A549 (cell line): ENCODE measurements around the gene TAF9B. TPM values are rescaled to one million over a fixed set of nuclear protein-coding genes. Genes with fewer than 3 reads are reported as not detected.

Source experiments
- ATAC-seq, 2 experiments: fragments of 200-7000 bp in 1 of 2; fragments of >200 bp in 1 of 2; cut with Nextera tagmentation in 1 of 2; cut with Tn5 transposase in 1 of 2; 3 replicates each; pipeline versions ENCODE4 v1.8.0 to v1.9.1; 2018 to 2020; ENCODE audit warnings: mild to moderate bottlenecking in 1 of 2, moderate library complexity in 1 of 2
- CTCF ChIA-PET: fragments of 300-600 bp; sonication (Branson Sonifier 250); formaldehyde crosslinking; extraction: SDS; loops from one replicate; lab custom pipeline; 2021; ENCODE audit warnings: antibody characterized with exemption, inconsistent platforms; lab: Yijun Ruan, JAX
- POLR2A ChIA-PET: fragments of 350-600 bp; formaldehyde crosslinking; extraction: SDS; loops from one replicate; lab custom pipeline; 2021; ENCODE audit warnings: antibody characterized with exemption, inconsistent platforms; lab: Yijun Ruan, JAX
- DNase-seq, 2 experiments: peaks; one replicate each; pipeline versions ENCODE4 v3.0.0 to v3.0.0-alpha.2; 2011 to 2016; ENCODE audit warnings: low read depth in 1 of 2, low spot score in 1 of 2
- FAIRE-seq: peaks from 2 replicates; lab custom pipeline; 2011; peaks lifted over from hg19 to GRCh38; lab: Jason Lieb, UNC
- H3K27ac ChIP-seq, 2 experiments: fragments of >200 bp; sonication (Bioruptor Twin); formaldehyde crosslinking; 3 replicates each; pipeline ENCODE4 v1.5.1; 2016 to 2017
- H3K4me1 ChIP-seq: fragments of >200 bp; sonication (Bioruptor Twin); formaldehyde crosslinking; 3 replicates; pipeline ENCODE4 v1.6.1; 2016
- H3K4me2 ChIP-seq: fragments of >200 bp; sonication (Bioruptor Twin); formaldehyde crosslinking; 3 replicates; pipeline ENCODE4 v1.6.1; 2016
- H3K4me3 ChIP-seq: fragments of >200 bp; sonication (Bioruptor Twin); formaldehyde crosslinking; 3 replicates; pipeline ENCODE4 v1.5.1; 2016
- H3K9me3 ChIP-seq: fragments of >200 bp; sonication (Bioruptor Twin); formaldehyde crosslinking; 3 replicates; pipeline ENCODE4 v1.6.1; 2016
- CBX8 ChIP-seq: fragments of 200-600 bp; sonication (generic); IDR thresholded peaks from 2 replicates; pipeline ENCODE4 v1.6.1; 2016
- CHD4 ChIP-seq: fragments of 200-600 bp; sonication (generic); IDR thresholded peaks from 2 replicates; pipeline ENCODE4 v1.6.1; 2016; ENCODE audit warnings: antibody characterized with exemption, mild to moderate bottlenecking, borderline replicate concordance
- E2F6 ChIP-seq: IDR thresholded peaks from 2 replicates; pipeline ENCODE4 v1.6.1; 2012; ENCODE audit warnings: low read depth, borderline replicate concordance
- FOXS1 ChIP-seq: fragments of 250-450 bp; sonication (Bioruptor Pico); IDR thresholded peaks from 2 replicates; pipeline ENCODE4 v1.5.0; 2020; ENCODE audit warnings: mild to moderate bottlenecking, moderate library complexity
- HOXA7 ChIP-seq: fragments of 250-450 bp; sonication (Bioruptor Pico); IDR thresholded peaks from 2 replicates; pipeline ENCODE4 v1.5.0; 2020; ENCODE audit warnings: mild to moderate bottlenecking, moderate library complexity
- JUN ChIP-seq, 2 experiments: fragments of >200 bp; sonication (Bioruptor Twin); formaldehyde crosslinking; IDR thresholded peaks; 2 replicates in 1 of 2; 3 replicates in 1 of 2; pipeline ENCODE4 v1.6.1; 2016 to 2017
- KDM1A ChIP-seq: fragments of 200-600 bp; sonication (generic); IDR thresholded peaks from 2 replicates; pipeline ENCODE4 v1.6.1; 2016; ENCODE audit warnings: low read depth, mild to moderate bottlenecking
- KDM5A ChIP-seq: fragments of 200-600 bp; sonication (generic); IDR thresholded peaks from 2 replicates; pipeline ENCODE4 v1.6.1; 2016; ENCODE audit warnings: antibody characterized with exemption, mild to moderate bottlenecking
- MAX ChIP-seq: IDR thresholded peaks from 2 replicates; pipeline ENCODE4 v1.6.1; 2012
- MAZ ChIP-seq: fragments of 150-350 bp; IDR thresholded peaks from 2 replicates; pipeline ENCODE4 v1.6.1; 2014; ENCODE audit warnings: antibody characterized with exemption, low read depth, low read length, borderline replicate concordance
- MYC ChIP-seq: IDR thresholded peaks from 2 replicates; pipeline ENCODE4 v1.6.1; 2012; ENCODE audit warnings: mild to moderate bottlenecking, inconsistent platforms, low read length, improper control_type of control experiment, borderline replicate concordance
- PHF8 ChIP-seq: fragments of 200-600 bp; sonication (generic); IDR thresholded peaks from 2 replicates; pipeline ENCODE4 v1.6.1; 2016; ENCODE audit warnings: low read depth, mild to moderate bottlenecking, antibody characterized with exemption, moderate library complexity, borderline replicate concordance
- POLR2A ChIP-seq: IDR thresholded peaks from 2 replicates; pipeline ENCODE4 v1.6.1; 2012; ENCODE audit warnings: mild to moderate bottlenecking, low read length
- POLR2AphosphoS2 ChIP-seq: conservative IDR thresholded peaks from 2 replicates; pipeline ENCODE4 v1.6.1; 2012; ENCODE audit warnings: low read length, improper control_type of control experiment, inconsistent platforms
- RARB ChIP-seq: fragments of 250-450 bp; sonication (Bioruptor Pico); IDR thresholded peaks from 2 replicates; pipeline ENCODE4 v1.8.0; 2021; ENCODE audit warnings: mild to moderate bottlenecking, moderate library complexity
- REST ChIP-seq: fragments of 200-600 bp; sonication (generic); IDR thresholded peaks from 2 replicates; pipeline ENCODE4 v1.6.1; 2016; ENCODE audit warnings: antibody characterized with exemption, mild to moderate bottlenecking, moderate library complexity
- TFCP2L1 ChIP-seq: fragments of 250-450 bp; sonication (Bioruptor Pico); IDR thresholded peaks from 2 replicates; pipeline ENCODE4 v1.5.0; 2021; ENCODE audit warnings: mild to moderate bottlenecking
- TP53 ChIP-seq: fragments of 250-450 bp; sonication (Bioruptor Pico); IDR thresholded peaks from 2 replicates; pipeline ENCODE4 v1.5.0; 2021; ENCODE audit warnings: mild to moderate bottlenecking, moderate library complexity
- WGBS: methylation state at CpG from one replicate; pipeline ENCODE4 v1.1.6; 2017; ENCODE audit errors: missing lambda C conversion rate; 5-methylcytosine and 5-hydroxymethylcytosine counted together
- polyA minus RNA-seq: library from RNA; depleted of rRNA, polyadenylated mRNA; stranded (reverse); fragments of >200 nt; gene quantifications from 2 replicates; pipeline ENCODE4 v1.2.3, GENCODE V29; 2011; rRNA and poly(A)+ RNA removed
- polyA plus RNA-seq, 4 experiments: library from polyadenylated mRNA; depleted of rRNA in 3 of 4; stranded (reverse); fragments of >200 nt; fragmentation: RNase III in 1 of 4; extraction: RNeasy Plus Mini Kit Qiagen cat#74134 plus additional on column Dnase treatment in 1 of 4; gene quantifications; 2 replicates in 3 of 4; 3 replicates in 1 of 4; pipeline ENCODE4 v1.2.3, GENCODE V29; 2011 to 2017
- TF ChIP-seq, protein P1 (sequence below): fragments of 150-350 bp; IDR thresholded peaks from 2 replicates; pipeline ENCODE4 v1.6.1; 2014; ENCODE audit warnings: low read depth, mild to moderate bottlenecking, low read length

Gene TAF9B
- polyA plus RNA-seq (2011; rRNA removed) (36.2 and 43.4 TPM in 2 replicates), polyA plus RNA-seq (2017; fragmentation: RNase III; extraction: RNeasy Plus Mini Kit Qiagen cat#74134 plus additional on column Dnase treatment) (14.5 to 17.0 TPM (median 14.6 TPM) in 3 replicates), polyA minus RNA-seq (18.6 and 19.8 TPM in 2 replicates)
- 11.6 and 12.6 TPM in 2 replicates for polyA plus RNA-seq (2012; cell fraction: cytosol; rRNA removed)
- polyA plus RNA-seq (2012; cell fraction: nucleus; rRNA removed) = 4.2 and 5.5 TPM in 2 replicates

GRCh38 chrX:78139160-78140123 is at the start of gene TAF9B:
Gene TAF9B (minus strand): TSS chrX:78139650. CDS start chrX:78139611, 39 bp downstream.
- ATAC-seq = peak; percentile 98 to 99
- TF ChIP-seq TP53 (CRISPR knock-in tag) = 0 out of 2 replicates have a peak, but pooled peaks have one; percentile 51
- no peak for TF ChIP-seq CHD4
- peak; percentile 91 for TF ChIP-seq HOXA7 (CRISPR knock-in tag)
- peak; percentile 30; the same call in 1 of the 2 replicates for TF ChIP-seq RARB
- no peak for TF ChIP-seq KDM1A
- 0 out of 2 replicates have a peak, but pooled peaks have one; percentile 3 for TF ChIP-seq REST
- TF ChIP-seq PHF8 = 0 out of 2 replicates have a peak, but pooled peaks have one; percentile 45
- peak; percentile 72 for TF ChIP-seq KDM5A
- TF ChIP-seq, protein P1, sequence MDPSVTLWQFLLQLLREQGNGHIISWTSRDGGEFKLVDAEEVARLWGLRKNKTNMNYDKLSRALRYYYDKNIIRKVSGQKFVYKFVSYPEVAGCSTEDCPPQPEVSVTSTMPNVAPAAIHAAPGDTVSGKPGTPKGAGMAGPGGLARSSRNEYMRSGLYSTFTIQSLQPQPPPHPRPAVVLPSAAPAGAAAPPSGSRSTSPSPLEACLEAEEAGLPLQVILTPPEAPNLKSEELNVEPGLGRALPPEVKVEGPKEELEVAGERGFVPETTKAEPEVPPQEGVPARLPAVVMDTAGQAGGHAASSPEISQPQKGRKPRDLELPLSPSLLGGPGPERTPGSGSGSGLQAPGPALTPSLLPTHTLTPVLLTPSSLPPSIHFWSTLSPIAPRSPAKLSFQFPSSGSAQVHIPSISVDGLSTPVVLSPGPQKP = no peak
- no peak for TF ChIP-seq MYC
- no peak for TF ChIP-seq CBX8
- no peak for TF ChIP-seq FOXS1 (CRISPR knock-in tag)
- peak; percentile 63 for TF ChIP-seq E2F6
- 0 out of 2 replicates have a peak, but pooled peaks have one; percentile 76 for TF ChIP-seq POLR2AphosphoS2
- TF ChIP-seq MAZ = no peak
- TF ChIP-seq JUN (IDR thresholded peaks at IDR 0.05) = peak; percentile 42 to 67; a peak in 2 of 5 replicates
- TF ChIP-seq MAX = peak; percentile 48; the same call in 1 of the 2 replicates
- TF ChIP-seq POLR2A = peak; percentile 59
- 0 out of 2 replicates have a peak, but pooled peaks have one; percentile 63 for TF ChIP-seq TFCP2L1 (CRISPR knock-in tag)
- WGBS = 4% methylated on average over 21 of the region's 59 CpGs
- H3K4me2 ChIP-seq = peak within 1 kb of the TSS; percentile 90
- H3K9me3 ChIP-seq = no peaks in the 10 kb centered on the region
- peak within 1 kb of the TSS; percentile 73 to 95 for H3K27ac ChIP-seq
- peak; percentile 77 for FAIRE-seq
- POLR2A ChIA-PET = interaction anchor here (0.6 to 1.5 kb wide), 3 partner anchors 19 to 244 kb away, joined by 3 read pairs; partner anchors contain the start of genes COX7B and MAGT1
- CTCF ChIA-PET = no interaction called here
- no peaks in the 10 kb centered on the region for H3K4me1 ChIP-seq
- DNase-seq = peak; percentile 84 to 85
- peak within 1 kb of the TSS; percentile 61 for H3K4me3 ChIP-seq
